ENCODE results near the gene PTGR2. TPM values are rescaled to one million over a fixed set of nuclear protein-coding genes. Genes with fewer than 3 reads are reported as not detected.

Gene PTGR2
- total RNA-seq (7.2 and 7.9 TPM in 2 replicates), polyA plus RNA-seq (5.6 and 5.7 TPM in 2 replicates), polyA minus RNA-seq (ENCODE audit: low replicate concordance) (0.07 and 0.27 TPM in 2 replicates)
- 3.3 and 5.2 TPM in 2 replicates for polyA plus RNA-seq (2012)

DNA sequence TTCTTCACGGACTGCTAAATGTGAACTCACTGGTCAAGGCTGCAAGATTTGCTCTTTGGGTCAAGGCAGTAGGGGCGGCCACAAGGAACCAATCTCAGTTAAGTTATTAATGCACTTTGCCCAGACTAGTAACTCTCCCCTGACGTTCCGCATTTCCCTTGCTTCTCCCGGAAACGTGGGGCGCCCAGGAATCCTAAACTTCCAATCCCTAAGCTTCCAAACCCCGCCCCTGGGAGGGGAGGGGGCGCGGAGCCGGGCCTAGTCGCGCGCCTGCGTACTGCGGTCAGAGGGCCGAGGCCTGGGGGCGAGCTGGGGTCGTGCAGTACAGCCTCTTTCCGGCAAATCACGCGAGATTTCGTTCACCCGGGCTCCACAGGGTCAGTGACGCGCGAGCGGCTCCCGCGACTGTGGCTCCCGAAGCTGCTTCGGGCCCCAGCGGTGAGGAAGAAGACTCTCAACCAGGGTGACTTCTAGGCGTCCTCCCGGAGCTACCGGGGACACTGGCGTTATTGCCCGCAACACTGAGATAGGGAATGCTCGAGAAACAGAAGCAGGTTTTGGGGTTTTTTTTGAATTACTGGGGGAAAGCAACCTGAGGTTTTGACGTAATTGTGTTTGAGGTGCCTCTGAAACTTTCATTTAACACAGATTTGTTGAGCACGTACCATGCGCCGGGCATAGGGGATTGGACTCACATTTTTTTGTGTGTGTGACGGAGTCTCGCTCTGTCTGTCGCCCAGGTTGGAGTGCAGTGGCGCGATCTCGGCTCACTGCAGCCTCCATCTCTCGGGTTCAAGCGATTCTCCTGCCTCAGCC is at the start of gene PTGR2:
Gene PTGR2, plus strand, starts transcription at position 265 of the 816 bp plus-strand sequence. CDS start 7,032 bp downstream, outside the sequence.
- DNase-seq (ENCODE audit: low read depth in 2 of 2), result peak; percentile 96 to 98
- Histone ChIP-seq H3K4me2 (ENCODE audit: extremely low read depth, insufficient read depth, low read length) (peak within 1 kb of the TSS; percentile 92), H3K27me3 (ENCODE audit: control insufficient read depth, insufficient read depth, low read length) (no peaks in the 10 kb centered on the region), H3K36me3 (ENCODE audit: control insufficient read depth, insufficient read depth, low read length) (no peaks in the 10 kb centered on the region), H3K9me3 (ENCODE audit: control insufficient read depth, insufficient read depth, low read depth, low read length) (no peaks in the 10 kb centered on the region), H4K20me1 (ENCODE audit: control insufficient read depth, extremely low read depth, insufficient read depth, low read length) (no peaks in the 10 kb centered on the region), H3K4me1 (ENCODE audit: control insufficient read depth, extremely low read depth, insufficient read depth, low read length) (peaks cover 8% of the 10 kb centered on the region), H3K79me2 (ENCODE audit: control insufficient read depth, insufficient read depth, low read length) (no peaks in the 10 kb centered on the region), H2AFZ (ENCODE audit: low read length) (peak within 1 kb of the TSS; percentile 81), H3K27ac (ENCODE audit: insufficient read depth, low read length) (peak within 1 kb of the TSS; percentile 91), H3K9ac (ENCODE audit: insufficient read depth, low read length) (peak within 1 kb of the TSS; percentile 64), H3K4me3 (replicated peaks in 1 of 4; ENCODE audit: control extremely low read depth in 1 of 4, insufficient read depth in 1 of 4, low read depth in 3 of 4, low read length in 4 of 4) (peak within 1 kb of the TSS; percentile 42 to 83 (median 71))
- TF ChIP-seq CTCF (conservative IDR thresholded peaks at IDR 0.05 in 1 of 2, IDR thresholded peaks at IDR 0.05 in 1 of 2; ENCODE audit: low read depth in 1 of 2, low read length in 2 of 2) (no peak), EZH2 (IDR thresholded peaks at IDR 0.05; ENCODE audit: low read length, missing control alignments) (no peak)

DNA sequence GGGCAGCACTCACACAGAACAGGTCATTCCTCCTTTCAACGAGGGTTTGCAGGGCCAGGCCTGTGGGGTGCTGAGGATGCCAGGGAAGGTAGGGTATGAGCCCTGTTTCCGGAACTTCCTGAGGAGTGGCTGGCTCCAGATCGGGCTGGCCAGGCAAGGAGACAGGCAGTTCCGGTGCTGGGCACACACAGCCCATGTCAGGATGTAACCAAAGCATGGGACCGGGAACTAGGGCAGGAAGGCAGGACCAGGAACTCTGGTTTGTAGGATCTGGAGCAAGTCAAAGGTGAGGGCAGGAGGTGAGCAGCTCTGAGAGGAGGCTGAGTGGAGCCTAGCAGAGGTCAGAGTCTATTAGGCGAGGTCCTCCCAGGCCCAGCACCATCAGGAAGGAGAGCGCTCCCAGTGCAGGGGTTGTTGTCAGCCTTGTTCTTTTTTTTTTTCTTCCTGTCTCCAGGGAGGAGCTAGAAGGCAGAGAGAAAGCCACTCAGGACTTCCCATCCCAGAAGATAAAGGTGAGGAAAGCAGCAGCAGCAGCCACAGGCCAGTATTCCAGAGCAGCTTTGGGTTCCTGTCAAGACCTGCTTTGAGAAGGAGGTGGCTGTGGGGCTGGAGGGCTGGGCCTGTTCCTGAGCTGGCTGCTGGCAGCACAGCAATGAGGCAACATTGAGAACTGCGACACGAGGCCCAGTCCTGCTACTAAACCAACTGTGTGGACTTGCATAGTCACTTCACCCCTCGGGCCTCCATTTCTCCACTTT is 49.0 kb upstream of the PTGR2 start:
- Histone ChIP-seq H2AFZ (ENCODE audit: low read length) (no peak overlapping the region), H3K4me1 (ENCODE audit: control insufficient read depth, extremely low read depth, insufficient read depth, low read length) (no peaks in the 10 kb centered on the region), H3K79me2 (ENCODE audit: control insufficient read depth, insufficient read depth, low read length) (no peaks in the 10 kb centered on the region), H3K4me3 (replicated peaks in 1 of 4; ENCODE audit: control extremely low read depth in 1 of 4, insufficient read depth in 1 of 4, low read depth in 3 of 4, low read length in 4 of 4) (no peak overlapping the region), H4K20me1 (ENCODE audit: control insufficient read depth, extremely low read depth, insufficient read depth, low read length) (no peaks in the 10 kb centered on the region), H3K36me3 (ENCODE audit: control insufficient read depth, insufficient read depth, low read length) (no peaks in the 10 kb centered on the region), H3K27ac (ENCODE audit: insufficient read depth, low read length) (no peak overlapping the region), H3K4me2 (ENCODE audit: extremely low read depth, insufficient read depth, low read length) (no peak overlapping the region), H3K9ac (ENCODE audit: insufficient read depth, low read length) (no peak overlapping the region), H3K27me3 (ENCODE audit: control insufficient read depth, insufficient read depth, low read length) (no peaks in the 10 kb centered on the region), H3K9me3 (ENCODE audit: control insufficient read depth, insufficient read depth, low read depth, low read length) (no peaks in the 10 kb centered on the region)
- no peak for DNase-seq (ENCODE audit: low read depth in 2 of 2)
- TF ChIP-seq CTCF (conservative IDR thresholded peaks at IDR 0.05 in 1 of 2, IDR thresholded peaks at IDR 0.05 in 1 of 2; ENCODE audit: low read depth in 1 of 2, low read length in 2 of 2) (no peak), EZH2 (IDR thresholded peaks at IDR 0.05; ENCODE audit: low read length, missing control alignments) (no peak)

GRCh38 chr14:73804636-73805035 is 47.0 kb upstream of the PTGR2 start:
- H2AFZ ChIP-seq (ENCODE audit: low read length), result no peak overlapping the region
- H3K9me3 ChIP-seq (ENCODE audit: control insufficient read depth, insufficient read depth, low read depth, low read length), result no peaks in the 10 kb centered on the region
- no peak overlapping the region for H3K4me2 ChIP-seq (ENCODE audit: extremely low read depth, insufficient read depth, low read length)
- H3K4me3 ChIP-seq (replicated peaks in 1 of 4; ENCODE audit: control extremely low read depth in 1 of 4, insufficient read depth in 1 of 4, low read depth in 3 of 4, low read length in 4 of 4), result no peak overlapping the region
- H3K79me2 ChIP-seq (ENCODE audit: control insufficient read depth, insufficient read depth, low read length), result no peaks in the 10 kb centered on the region
- no peaks in the 10 kb centered on the region for H4K20me1 ChIP-seq (ENCODE audit: control insufficient read depth, extremely low read depth, insufficient read depth, low read length)
- H3K36me3 ChIP-seq (ENCODE audit: control insufficient read depth, insufficient read depth, low read length), result no peaks in the 10 kb centered on the region
- no peak overlapping the region for H3K27ac ChIP-seq (ENCODE audit: insufficient read depth, low read length)
- TF ChIP-seq CTCF (conservative IDR thresholded peaks at IDR 0.05 in 1 of 2, IDR thresholded peaks at IDR 0.05 in 1 of 2; ENCODE audit: low read depth in 1 of 2, low read length in 2 of 2) (no peak), EZH2 (IDR thresholded peaks at IDR 0.05; ENCODE audit: low read length, missing control alignments) (no peak)
- H3K4me1 ChIP-seq (ENCODE audit: control insufficient read depth, extremely low read depth, insufficient read depth, low read length), result no peaks in the 10 kb centered on the region
- no peak overlapping the region for H3K9ac ChIP-seq (ENCODE audit: insufficient read depth, low read length)
- no peaks in the 10 kb centered on the region for H3K27me3 ChIP-seq (ENCODE audit: control insufficient read depth, insufficient read depth, low read length)
- no peak for DNase-seq (ENCODE audit: low read depth in 2 of 2)
